Activated T-helper 1 cell treated with anti-CD3 and anti-CD28 coated beads, Interleukin-2, amount 50 U/mL, for 16 hours (primary cell): Measurements from ENCODE around the gene SLC27A3.

Source experiments
- DNase-seq, 2 donors: peaks; one replicate each; pipeline ENCODE4 v3.0.0-alpha.2; 2020; ENCODE audit warnings: low read depth in 1 of 2, low spot score in 1 of 2

The SLC27A3 gene

GRCh38 chr1:153798468-153798780, 23.2 kb downstream of the SLC27A3 start:
- DNase-seq: no peak

DNA sequence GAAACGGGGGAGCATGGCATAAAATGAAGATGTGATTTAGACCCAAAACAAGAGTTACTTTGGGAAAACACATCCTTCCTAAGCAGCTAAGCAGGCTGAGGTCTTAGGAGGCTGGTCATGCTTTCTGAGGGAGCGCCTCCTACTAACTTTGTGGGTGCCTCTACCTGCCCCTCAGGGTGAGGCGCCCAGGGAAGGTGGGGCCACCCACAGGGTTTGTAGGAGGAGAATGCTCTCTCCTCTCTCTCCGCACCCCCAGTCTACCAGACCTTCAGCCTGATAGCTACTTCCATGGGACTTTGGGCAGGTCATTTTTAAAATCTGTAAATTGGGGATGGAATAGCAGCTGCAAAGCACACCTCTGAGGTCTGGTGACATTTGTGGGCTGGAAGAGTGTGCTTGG, 23.8 kb downstream of the SLC27A3 start:
- no peak for DNase-seq

DNA sequence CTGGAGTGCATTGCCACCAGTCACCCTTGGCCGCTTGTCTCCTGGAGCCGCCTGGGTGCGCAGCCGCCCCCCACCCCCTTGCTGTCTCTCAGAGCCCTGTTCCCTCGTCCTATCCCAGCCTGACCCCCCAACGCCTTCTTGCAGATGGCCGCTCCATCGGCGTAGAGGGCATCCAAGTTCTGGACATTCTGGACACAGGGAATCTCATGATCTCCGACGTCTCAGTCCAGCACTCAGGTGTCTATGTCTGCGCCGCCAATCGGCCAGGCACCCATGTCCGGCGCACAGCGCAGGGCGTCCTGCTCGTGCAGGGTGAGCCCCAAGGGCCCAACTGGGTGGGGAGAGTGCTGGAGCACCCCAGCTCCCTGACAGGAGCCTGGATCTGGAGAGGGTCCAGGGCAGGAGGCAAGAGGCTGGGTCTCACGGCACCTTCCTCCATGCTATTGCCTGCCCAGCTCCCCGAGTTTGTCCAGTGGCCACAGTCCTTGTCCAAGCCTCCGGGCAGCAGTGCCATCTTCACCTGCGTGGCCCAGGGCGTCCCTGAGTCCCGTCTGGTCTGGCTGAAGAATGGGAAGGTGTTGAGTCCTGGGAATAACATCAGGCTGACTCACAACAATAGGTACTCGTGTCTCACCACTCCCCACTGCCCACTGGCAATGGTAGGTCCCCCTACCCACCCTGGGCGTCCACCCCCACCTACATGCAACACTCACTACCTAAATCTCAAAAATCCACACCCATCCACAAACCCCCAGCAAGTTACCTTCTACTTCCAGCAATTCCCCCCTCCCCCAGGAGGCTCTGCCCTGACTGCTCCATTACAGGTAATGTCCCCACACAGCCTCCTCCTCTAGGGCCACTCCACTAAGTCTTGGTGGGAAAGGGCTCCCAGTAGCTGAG, 24.6 kb downstream of the SLC27A3 start:
- DNase-seq: no peak

- DNase-seq: no peak
Measured at GRCh38 chr1:153800516-153800915, 25.3 kb downstream of the SLC27A3 start.

- no peak for DNase-seq
Measured at GRCh38 chr1:153801028-153801625, 25.9 kb downstream of the SLC27A3 start.

DNA sequence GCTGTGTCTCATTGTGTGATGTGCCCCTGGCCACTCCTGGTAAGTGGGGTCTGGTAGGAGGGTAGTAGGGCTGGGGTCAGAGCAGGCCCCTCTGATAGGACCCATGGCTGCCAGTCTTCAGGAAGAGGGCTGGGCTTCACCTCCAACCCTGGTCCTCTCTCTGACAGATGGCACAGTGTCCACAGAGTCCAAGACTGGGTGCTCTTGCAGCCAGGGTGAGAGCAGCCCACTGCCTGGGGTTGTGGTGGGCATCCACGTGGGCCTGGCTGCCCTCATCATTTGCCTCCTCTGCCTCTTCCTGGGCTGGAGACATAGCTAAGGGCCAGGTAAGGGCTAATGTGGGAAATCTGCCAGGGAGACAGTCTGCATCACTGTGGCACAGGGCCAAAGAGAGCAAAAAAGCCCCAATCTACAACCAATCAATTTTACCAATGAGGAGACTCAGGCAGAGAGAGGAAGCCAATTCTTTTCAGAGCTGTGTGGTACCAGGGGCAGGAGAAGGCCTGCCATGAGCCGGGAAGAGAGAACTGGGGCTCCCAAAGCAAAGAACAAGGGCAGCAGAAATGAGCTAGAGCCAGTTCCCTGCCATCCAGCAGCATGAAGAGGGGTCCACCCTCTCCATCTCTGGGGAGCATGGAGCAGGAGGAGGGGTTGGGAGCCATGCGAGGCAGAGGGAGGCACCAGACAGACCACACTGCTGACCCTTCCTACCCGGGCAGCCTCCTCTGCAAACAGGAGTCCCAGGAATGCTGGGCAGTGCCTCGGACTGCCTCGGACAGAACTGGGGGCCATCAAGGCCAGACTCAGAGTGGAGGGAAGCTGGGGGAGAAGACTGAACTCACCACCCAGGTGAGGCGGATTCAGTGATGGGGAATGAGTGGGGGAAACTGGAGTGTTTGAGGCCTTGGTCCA, 26.8 kb downstream of the SLC27A3 start:
- no peak for DNase-seq

DNA sequence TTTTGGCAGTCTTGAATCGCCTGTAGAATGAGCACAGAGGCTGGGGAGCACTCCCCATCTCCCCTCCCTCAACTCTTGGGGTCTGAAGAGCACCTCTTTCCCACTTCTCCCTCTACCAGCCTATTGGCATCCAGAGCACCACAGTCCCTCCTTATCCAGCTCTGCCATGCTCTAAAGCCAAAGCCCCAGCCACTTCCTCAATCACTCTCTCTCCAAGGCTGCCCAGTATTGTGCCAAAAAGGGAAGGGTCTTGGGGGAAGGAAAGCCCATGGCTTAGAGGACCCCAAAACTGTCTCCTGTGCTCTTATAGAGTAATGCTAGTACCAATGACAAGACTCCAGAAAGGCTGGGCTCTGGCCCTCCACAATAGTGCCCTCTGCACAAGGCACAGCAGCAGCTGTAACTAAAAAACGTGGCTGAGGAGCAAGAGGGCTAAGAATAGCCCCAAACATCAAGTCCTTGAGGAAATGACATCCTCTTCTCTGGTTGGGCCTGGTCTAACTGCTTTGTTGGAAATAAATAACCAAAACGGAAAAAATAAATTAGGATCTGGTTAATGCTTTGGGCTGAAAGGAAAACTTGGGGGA, 28.4 kb downstream of the SLC27A3 start:
- no peak for DNase-seq

GRCh38 chr1:153804112-153804511, 28.9 kb downstream of the SLC27A3 start:
- no peak for DNase-seq

DNA sequence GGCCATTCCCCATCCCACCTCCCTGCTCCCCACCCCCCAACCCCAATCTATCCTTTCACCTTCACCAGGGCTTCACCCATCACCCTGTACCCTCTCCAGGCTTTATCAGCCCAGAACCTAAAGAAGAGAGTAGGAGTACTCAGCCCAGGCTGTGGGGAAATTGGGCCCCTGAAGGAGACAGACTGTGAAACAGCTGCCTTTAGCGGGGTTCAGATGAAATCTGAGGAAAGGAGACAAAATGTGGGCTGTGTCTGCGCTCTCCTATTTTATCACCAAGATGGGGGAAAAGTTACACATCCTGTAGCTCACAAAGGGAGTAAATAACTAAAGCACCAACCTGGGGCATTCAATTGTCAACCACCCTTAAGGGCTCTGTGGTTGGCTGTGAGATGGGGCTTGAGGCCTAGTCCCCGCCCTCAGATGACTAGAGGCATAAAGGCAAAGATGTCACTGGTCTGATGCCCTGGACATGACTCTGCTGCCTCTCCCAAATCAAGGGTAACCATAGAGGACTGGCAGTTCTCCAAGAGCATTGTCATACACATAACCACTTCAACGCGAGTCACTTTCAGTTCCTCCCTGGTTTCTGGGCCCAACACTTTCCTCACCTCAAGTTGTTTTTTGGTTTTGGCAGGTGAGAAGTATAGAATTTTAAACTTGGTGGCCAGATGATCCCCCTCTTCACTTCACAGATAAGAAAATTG, 30.0 kb downstream of the SLC27A3 start:
- peak in 1 of 2 donors; percentile 44 for DNase-seq

GRCh38 chr1:153805886-153806719, 30.9 kb downstream of the SLC27A3 start:
- no peak for DNase-seq

- no peak for DNase-seq
Measured at GRCh38 chr1:153816283-153816889, 41.2 kb downstream of the SLC27A3 start.

DNA sequence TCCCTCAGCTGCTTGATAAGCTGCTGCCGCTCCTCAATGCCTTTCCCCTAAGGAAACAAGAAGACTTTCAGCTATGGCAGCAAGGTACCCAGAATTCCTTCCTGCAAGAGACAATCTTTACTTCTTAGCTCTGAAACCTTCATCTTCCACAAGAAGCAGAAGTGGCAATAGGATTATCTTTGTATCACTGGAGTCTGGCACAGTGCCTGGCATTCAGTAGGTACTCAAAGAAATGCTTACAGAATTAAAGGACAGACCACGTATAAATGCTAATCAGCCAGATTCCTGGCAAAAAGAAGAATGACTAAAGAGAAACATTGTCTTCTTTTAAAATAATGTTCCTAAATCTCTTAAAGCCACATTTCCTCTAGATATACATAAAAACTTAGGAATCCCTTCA, 43.7 kb downstream of the SLC27A3 start:
- no peak for DNase-seq

DNA sequence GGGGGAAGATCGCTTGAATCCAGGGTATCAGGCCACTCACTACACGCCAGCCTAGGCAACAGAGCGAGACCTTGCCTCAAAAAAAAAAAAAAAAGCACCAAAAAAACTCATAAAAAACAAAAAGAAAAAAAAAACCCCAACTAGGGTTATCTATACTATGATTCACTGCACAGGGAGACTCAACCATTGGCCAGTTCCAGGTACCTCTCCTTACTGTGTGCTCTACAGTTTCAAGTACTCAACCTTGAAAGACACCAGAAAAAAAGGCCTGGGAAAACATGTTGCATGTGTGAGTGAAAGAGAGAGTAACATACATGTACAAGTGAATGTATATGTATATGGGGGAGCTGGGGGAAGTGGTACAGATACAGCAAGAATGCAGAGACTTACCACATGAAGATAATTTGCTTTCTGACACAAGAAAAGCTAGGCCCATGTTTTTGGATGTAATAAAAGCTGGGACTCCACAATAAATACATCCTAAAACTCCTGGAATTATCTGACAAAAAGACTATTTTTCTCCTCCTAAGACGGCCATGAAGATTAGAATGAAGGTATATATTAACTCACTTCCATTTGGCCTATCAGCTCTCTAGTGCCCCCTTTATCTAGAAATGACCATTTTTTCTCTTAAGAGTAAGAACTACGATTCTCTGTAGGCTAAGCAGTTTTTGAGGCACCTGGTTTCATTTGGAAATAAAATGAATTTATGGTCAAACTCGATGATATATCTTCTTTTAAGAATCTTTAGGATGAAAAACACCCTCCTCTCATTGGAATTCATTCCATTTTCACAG, 52.2 kb downstream of the SLC27A3 start:
- DNase-seq: no peak
